HepG2 (cell line): ENCODE measurements around the gene ARHGAP5. TPM values are rescaled to one million over a fixed set of nuclear protein-coding genes. Genes with fewer than 3 reads are reported as not detected.

Experiments used
- ATAC-seq: fragments of 200-7000 bp; cut with Tn5 transposase; 3 replicates; pipeline ENCODE4 v1.9.1; 2020; ENCODE audit warnings: mild to moderate bottlenecking, moderate library complexity
- BruUV-seq: library from RNA; stranded (reverse); fragments of 400-500 nt; replicated peaks from 2 replicates; lab custom pipeline; 2021; lab: Mats Ljungman, UMichigan
- CTCF ChIA-PET: fragments of 300-600 bp; formaldehyde crosslinking; extraction: SDS; loops from one replicate; lab custom pipeline; 2021; ENCODE audit warnings: low total read pairs, inconsistent platforms, low intra/inter-chr PET ratio; lab: Yijun Ruan, JAX
- POLR2A ChIA-PET: fragments of 350-600 bp; sonication (Branson Sonifier 250); formaldehyde crosslinking; loops from one replicate; lab custom pipeline; 2020; ENCODE audit warnings: antibody characterized with exemption, inconsistent platforms; lab: Yijun Ruan, JAX
- DNase-seq: peaks from one replicate; pipeline ENCODE4 v3.0.0-alpha.2; 2015; ENCODE audit warnings: low spot score
- FAIRE-seq: peaks from 3 replicates; lab custom pipeline; 2011; peaks lifted over from hg19 to GRCh38; lab: Jason Lieb, UNC
- H2AFZ ChIP-seq: one replicate; pipeline ENCODE4 v1.6.1; 2011; ENCODE audit warnings: low read length, inconsistent platforms
- H3K27ac ChIP-seq: fragments of 300-600 bp; 3 replicates; pipeline ENCODE4 v1.8.0; 2011; ENCODE audit warnings: mixed run types, mild to moderate bottlenecking, mixed read lengths, low read length, inconsistent platforms; ENCODE audit not compliant: insufficient read depth; ENCODE audit errors: extremely low read length
- H3K27me3 ChIP-seq, 2 experiments: fragments of 200-600 bp in 1 of 2; 2 replicates in 1 of 2; 3 replicates in 1 of 2; pipeline versions ENCODE4 v1.6.0 to v1.8.0; 2011; ENCODE audit warnings: low read length in 2 of 2, mild to moderate bottlenecking in 2 of 2, moderate library complexity in 2 of 2, inconsistent platforms in 1 of 2; ENCODE audit not compliant: insufficient read depth in 2 of 2, control insufficient read depth in 1 of 2
- H3K36me3 ChIP-seq, 2 experiments: fragments of 200-600 bp in 1 of 2; replicated peaks in 1 of 2; 2 replicates in 1 of 2; 3 replicates in 1 of 2; pipeline versions ENCODE4 v1.5.1 to v1.8.0; 2011; ENCODE audit warnings: low read length in 2 of 2, inconsistent platforms in 1 of 2; ENCODE audit not compliant: insufficient read depth in 2 of 2, control insufficient read depth in 1 of 2
- H3K4me1 ChIP-seq: 2 replicates; pipeline ENCODE4 v1.5.1; 2012; ENCODE audit warnings: low read length, inconsistent platforms; ENCODE audit not compliant: insufficient read depth
- H3K4me2 ChIP-seq: 2 replicates; pipeline ENCODE4 v1.6.0; 2011; ENCODE audit warnings: low read depth, low read length, inconsistent platforms
- H3K4me3 ChIP-seq, 3 experiments: fragments of 200-600 bp in 1 of 3; sonication (generic), shearing (Covaris generic) in 1 of 3; replicated peaks in 1 of 3; 2 replicates each; pipeline ENCODE4 v1.5.1; 2011 to 2016; ENCODE audit warnings: low read length in 3 of 3, inconsistent platforms in 2 of 3, low read depth in 2 of 3, mild to moderate bottlenecking in 2 of 3, control low read depth in 1 of 3, mixed read lengths in 1 of 3; ENCODE audit not compliant: insufficient read depth in 1 of 3
- H3K79me2 ChIP-seq: one replicate; pipeline ENCODE4 v1.6.1; 2011; ENCODE audit warnings: low read length, inconsistent platforms; ENCODE audit not compliant: insufficient read depth
- H3K9ac ChIP-seq: 2 replicates; pipeline ENCODE4 v1.6.0; 2011; ENCODE audit warnings: mild to moderate bottlenecking, low read depth, low read length, inconsistent platforms; ENCODE audit not compliant: insufficient read depth
- H3K9me3 ChIP-seq: 2 replicates; pipeline ENCODE4 v1.5.1; 2012; ENCODE audit warnings: mild to moderate bottlenecking, low read length
- H4K20me1 ChIP-seq: 2 replicates; pipeline ENCODE4 v1.6.0; 2011; ENCODE audit warnings: inconsistent platforms, mild to moderate bottlenecking, low read length, moderate library complexity; ENCODE audit not compliant: insufficient read depth
- HOXD1 ChIP-seq: sonication (generic); formaldehyde crosslinking; IDR thresholded peaks from 2 replicates; pipeline ENCODE4 v1.5.0; 2020; ENCODE audit warnings: missing genetic modification reagents
- MYNN ChIP-seq: sonication (generic); formaldehyde crosslinking; IDR thresholded peaks from 2 replicates; pipeline ENCODE4 v1.4.0; 2020; ENCODE audit warnings: mild to moderate bottlenecking, low read depth, missing genetic modification reagents
- NCOA2 ChIP-seq: sonication (generic); formaldehyde crosslinking; IDR thresholded peaks from 2 replicates; pipeline ENCODE4 v1.8.0; 2022; ENCODE audit warnings: inconsistent platforms
- SAP130 ChIP-seq: IDR thresholded peaks from 2 replicates; pipeline ENCODE4 v1.6.1; 2016; ENCODE audit warnings: low read depth
- SMAD1 ChIP-seq: sonication (generic); formaldehyde crosslinking; IDR thresholded peaks from 2 replicates; pipeline ENCODE4 v1.4.0; 2020; ENCODE audit warnings: missing genetic modification reagents, low read depth, mild to moderate bottlenecking, borderline replicate concordance
- ZFP36 ChIP-seq: fragments of 150-350 bp; IDR thresholded peaks from 2 replicates; pipeline ENCODE4 v1.6.1; 2018; ENCODE audit warnings: borderline replicate concordance, low read length, low read depth; ENCODE audit not compliant: partially characterized antibody
- ZNF543 ChIP-seq: sonication (generic); formaldehyde crosslinking; IDR thresholded peaks from 2 replicates; pipeline ENCODE4 v1.4.0; 2020; ENCODE audit warnings: mild to moderate bottlenecking, missing genetic modification reagents
- WGBS: methylation state at CpG from one replicate; pipeline ENCODE4 v1.1.6; 2017; ENCODE audit warnings: low lambda C conversion rate; 5-methylcytosine and 5-hydroxymethylcytosine counted together
- in situ Hi-C: cut with HindIII; loops from 2 replicates; pipeline ENCODE4 v1.10.0; 2017; ENCODE audit warnings: low pct_unique_long_range_greater_than_20kb; ENCODE audit not compliant: extremely low pct_ligation_motif_present
- intact Hi-C: fragments of 100-400 bp; cut with micrococcal nuclease; formaldehyde crosslinking; loops from one replicate; pipeline ENCODE4 v1.10.0; 2022; ENCODE audit not compliant: unreplicated experiment
- polyA plus RNA-seq, 8 experiments: library from polyadenylated mRNA; depleted of rRNA in 3 of 8; stranded (reverse) in 7 of 8; unstranded in 1 of 8; fragments of >200 nt; fragmentation: Illumina TruSeq in 4 of 8; extraction: Trizol in 4 of 8; gene quantifications; 2 replicates each; pipeline versions ENCODE4 v1.2.1 to v1.2.3, GENCODE V29; 2011 to 2016; ENCODE audit warnings: low read depth in 4 of 8, missing spikeins in 1 of 8, mixed read lengths in 1 of 8; ENCODE audit not compliant: insufficient read depth in 1 of 8
- total RNA-seq, 5 experiments: library from RNA; depleted of rRNA; stranded (reverse); fragments of >200 nt; fragmentation: Illumina TruSeq; extraction: Trizol; gene quantifications; 2 replicates each; pipeline ENCODE4 v1.2.3, GENCODE V29; 2016; ENCODE audit warnings: low read depth in 1 of 5
- TF ChIP-seq, protein P1 (sequence below), 2 experiments: fragments of 450-650 bp in 1 of 2; sonication (generic) in 1 of 2; formaldehyde crosslinking; IDR thresholded peaks; 2 replicates each; pipeline versions ENCODE4 v1.5.0 to v1.8.0; 2020 to 2022; ENCODE audit warnings: mild to moderate bottlenecking in 1 of 2, missing genetic modification reagents in 1 of 2
- TF ChIP-seq, protein P2 (sequence below): sonication (generic); formaldehyde crosslinking; IDR thresholded peaks from 2 replicates; pipeline ENCODE4 v1.5.1; 2020; ENCODE audit warnings: missing genetic modification reagents, mild to moderate bottlenecking, borderline replicate concordance
- TF ChIP-seq, protein P3 (sequence below): sonication (generic); formaldehyde crosslinking; IDR thresholded peaks from 2 replicates; pipeline ENCODE4 v1.5.0; 2020; ENCODE audit warnings: missing genetic modification reagents

ARHGAP5 gene
- total and polyA plus RNA-seq, 2 of the 13 experiments (the other 11 are each of a cell fraction or from before 2014, with no cell fraction given): 33.7 to 144 TPM

DNA sequence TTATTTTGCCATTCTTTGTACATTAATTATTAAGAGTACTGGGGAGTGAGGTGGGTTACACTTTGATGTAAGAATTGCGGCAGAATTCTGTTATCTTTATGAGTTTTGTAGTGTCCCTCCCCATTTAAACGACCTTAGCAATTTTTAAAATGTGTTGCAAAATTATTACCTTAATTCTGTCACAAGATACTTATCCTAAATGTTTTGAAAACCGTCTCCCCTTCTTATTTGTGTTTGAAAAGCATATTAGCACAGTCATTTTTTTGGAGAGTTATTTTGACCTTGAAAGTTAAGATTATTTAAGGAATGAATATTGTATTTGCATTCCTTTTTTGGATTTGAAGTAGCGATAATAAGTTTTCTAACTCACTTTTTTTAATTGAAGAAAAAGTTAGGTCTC is 2.2 kb downstream of the ARHGAP5 start (continued):
- TF ChIP-seq, protein P1, sequence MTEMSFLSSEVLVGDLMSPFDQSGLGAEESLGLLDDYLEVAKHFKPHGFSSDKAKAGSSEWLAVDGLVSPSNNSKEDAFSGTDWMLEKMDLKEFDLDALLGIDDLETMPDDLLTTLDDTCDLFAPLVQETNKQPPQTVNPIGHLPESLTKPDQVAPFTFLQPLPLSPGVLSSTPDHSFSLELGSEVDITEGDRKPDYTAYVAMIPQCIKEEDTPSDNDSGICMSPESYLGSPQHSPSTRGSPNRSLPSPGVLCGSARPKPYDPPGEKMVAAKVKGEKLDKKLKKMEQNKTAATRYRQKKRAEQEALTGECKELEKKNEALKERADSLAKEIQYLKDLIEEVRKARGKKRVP (CRISPR knock-in tag; IDR thresholded peaks at IDR 0.05): peak in 1 of 2 experiments; percentile 57; a peak in 1 of 4 replicates

DNA sequence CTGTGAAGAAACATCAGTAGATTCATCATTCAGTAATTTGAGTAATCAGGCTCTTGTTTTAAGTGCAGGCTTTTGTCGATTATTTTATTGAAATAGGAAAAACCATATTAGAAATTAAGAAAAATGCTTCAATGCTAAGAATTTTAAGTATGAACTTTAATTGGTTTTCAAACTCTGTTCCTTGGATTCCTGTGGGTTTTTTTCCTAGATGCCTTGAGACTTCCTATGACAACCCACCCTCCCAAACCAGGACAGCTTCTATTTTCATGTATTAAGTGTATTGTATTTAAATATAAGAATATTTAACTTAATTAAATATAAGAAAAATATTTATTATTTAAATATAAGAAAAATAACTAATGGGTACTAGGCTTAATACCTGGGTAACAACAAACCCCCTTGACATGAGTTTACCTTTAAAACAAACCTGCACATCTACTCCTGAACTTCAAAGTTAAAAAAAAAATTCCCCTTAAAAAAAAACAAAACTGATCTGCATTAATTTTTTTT is 3.0 kb downstream of the ARHGAP5 start:
- Histone ChIP-seq H4K20me1 (peaks cover 55% of the 10 kb centered on the region), H3K36me3 (no peaks in the 10 kb centered on the region), H3K9ac (no peak overlapping the region; the same call in 1 of the 2 replicates), H3K27me3 (peaks cover 0 to 6% of the 10 kb centered on the region in 2 experiments; a peak in 1 of 5 replicates), H3K4me3 (peak overlapping the region in 1 of 3 experiments; percentile 99; a peak in 3 of 6 replicates), H3K4me1 (peaks cover 69% of the 10 kb centered on the region), H3K9me3 (no peaks in the 10 kb centered on the region)
- DNase-seq: no peak
- in situ Hi-C loops: no loop called here
- CTCF ChIA-PET: no interaction called here
- FAIRE-seq: no peak
- POLR2A ChIA-PET: no interaction called here
- intact Hi-C loops: no loop called here
- TF ChIP-seq HOXD1 (CRISPR knock-in tag) (no peak), ZNF543 (no peak), NCOA2 (no peak), SMAD1 (CRISPR knock-in tag) (no peak), MYNN (CRISPR knock-in tag) (no peak), SAP130 (no peak), ZFP36 (no peak)
- TF ChIP-seq, protein P2, sequence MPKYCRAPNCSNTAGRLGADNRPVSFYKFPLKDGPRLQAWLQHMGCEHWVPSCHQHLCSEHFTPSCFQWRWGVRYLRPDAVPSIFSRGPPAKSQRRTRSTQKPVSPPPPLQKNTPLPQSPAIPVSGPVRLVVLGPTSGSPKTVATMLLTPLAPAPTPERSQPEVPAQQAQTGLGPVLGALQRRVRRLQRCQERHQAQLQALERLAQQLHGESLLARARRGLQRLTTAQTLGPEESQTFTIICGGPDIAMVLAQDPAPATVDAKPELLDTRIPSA (CRISPR knock-in tag): no peak
- TF ChIP-seq, protein P3, sequence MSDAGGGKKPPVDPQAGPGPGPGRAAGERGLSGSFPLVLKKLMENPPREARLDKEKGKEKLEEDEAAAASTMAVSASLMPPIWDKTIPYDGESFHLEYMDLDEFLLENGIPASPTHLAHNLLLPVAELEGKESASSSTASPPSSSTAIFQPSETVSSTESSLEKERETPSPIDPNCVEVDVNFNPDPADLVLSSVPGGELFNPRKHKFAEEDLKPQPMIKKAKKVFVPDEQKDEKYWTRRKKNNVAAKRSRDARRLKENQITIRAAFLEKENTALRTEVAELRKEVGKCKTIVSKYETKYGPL (CRISPR knock-in tag): no peak
- TF ChIP-seq, all 625 proteins: peak for 0
- peak overlapping the region; percentile 86 for H3K27ac ChIP-seq
- BruUV-seq: no TSS peak
- no peak for ATAC-seq
- WGBS: 24% methylated on average over 1 of the region's 1 CpG
- peak overlapping the region; percentile 78 for H3K4me2 ChIP-seq
- no peak overlapping the region for H2AFZ ChIP-seq
- peaks cover 78% of the 10 kb centered on the region for H3K79me2 ChIP-seq
